ENCODE results near the gene ENGASE.

- TF ChIP-seq CTCF (IDR thresholded peaks at IDR 0.05) (no peak), EZH2 (IDR thresholded peaks at IDR 0.05) (no peak)
These were observed 29.5 kb upstream of the ENGASE start for GRCh38 chr17:79045001-79045729.

Data from neural progenitor cell (in vitro differentiated cells).